GM13977 (cell line): ENCODE results near the gene PHC2.

Source experiments
- DNase-seq: peaks from one replicate; pipeline ENCODE4 v3.0.0; 2012; ENCODE audit warnings: low spot score
- in situ Hi-C: fragments of 300-500 bp; cut with MboI; formaldehyde crosslinking; loops from one replicate; pipeline ENCODE4 v1.12.0; 2022; ENCODE audit warnings: low sequenced_read_pairs, low pct_unique_long_range_greater_than_20kb, mixed read lengths, inconsistent platforms; ENCODE audit not compliant: unreplicated experiment
- TF ChIP-seq, protein P1 (sequence below): IDR thresholded peaks from 2 replicates; pipeline ENCODE4 v1.5.1; 2012; ENCODE audit warnings: mild to moderate bottlenecking, control low read depth; ENCODE audit not compliant: insufficient read depth; ENCODE audit errors: extremely low read depth, missing control alignments

PHC2 gene

DNA sequence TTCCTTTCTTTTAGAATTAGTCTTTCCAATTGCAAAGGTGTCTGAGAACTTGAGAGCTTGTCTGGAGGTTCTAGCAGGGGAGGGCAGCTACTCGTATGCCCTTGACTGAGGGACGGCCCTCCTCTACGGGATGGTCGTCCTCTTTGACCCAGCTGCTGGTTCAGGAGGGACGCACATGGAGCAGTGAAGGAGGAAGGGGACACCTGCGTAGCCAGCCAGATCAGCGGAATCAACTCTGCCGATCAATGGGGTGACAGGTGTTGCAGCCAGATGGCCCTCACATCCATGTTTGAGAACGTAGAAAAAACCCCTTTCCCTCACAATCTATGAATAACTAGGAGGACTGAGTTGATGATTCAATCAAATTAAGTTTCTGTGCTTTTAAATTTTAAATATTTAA, 94.3 kb downstream of the PHC2 start:
- DNase-seq: no peak
- TF ChIP-seq, protein P1, sequence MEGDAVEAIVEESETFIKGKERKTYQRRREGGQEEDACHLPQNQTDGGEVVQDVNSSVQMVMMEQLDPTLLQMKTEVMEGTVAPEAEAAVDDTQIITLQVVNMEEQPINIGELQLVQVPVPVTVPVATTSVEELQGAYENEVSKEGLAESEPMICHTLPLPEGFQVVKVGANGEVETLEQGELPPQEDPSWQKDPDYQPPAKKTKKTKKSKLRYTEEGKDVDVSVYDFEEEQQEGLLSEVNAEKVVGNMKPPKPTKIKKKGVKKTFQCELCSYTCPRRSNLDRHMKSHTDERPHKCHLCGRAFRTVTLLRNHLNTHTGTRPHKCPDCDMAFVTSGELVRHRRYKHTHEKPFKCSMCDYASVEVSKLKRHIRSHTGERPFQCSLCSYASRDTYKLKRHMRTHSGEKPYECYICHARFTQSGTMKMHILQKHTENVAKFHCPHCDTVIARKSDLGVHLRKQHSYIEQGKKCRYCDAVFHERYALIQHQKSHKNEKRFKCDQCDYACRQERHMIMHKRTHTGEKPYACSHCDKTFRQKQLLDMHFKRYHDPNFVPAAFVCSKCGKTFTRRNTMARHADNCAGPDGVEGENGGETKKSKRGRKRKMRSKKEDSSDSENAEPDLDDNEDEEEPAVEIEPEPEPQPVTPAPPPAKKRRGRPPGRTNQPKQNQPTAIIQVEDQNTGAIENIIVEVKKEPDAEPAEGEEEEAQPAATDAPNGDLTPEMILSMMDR: no peak
- in situ Hi-C loops: no loop called here

DNA sequence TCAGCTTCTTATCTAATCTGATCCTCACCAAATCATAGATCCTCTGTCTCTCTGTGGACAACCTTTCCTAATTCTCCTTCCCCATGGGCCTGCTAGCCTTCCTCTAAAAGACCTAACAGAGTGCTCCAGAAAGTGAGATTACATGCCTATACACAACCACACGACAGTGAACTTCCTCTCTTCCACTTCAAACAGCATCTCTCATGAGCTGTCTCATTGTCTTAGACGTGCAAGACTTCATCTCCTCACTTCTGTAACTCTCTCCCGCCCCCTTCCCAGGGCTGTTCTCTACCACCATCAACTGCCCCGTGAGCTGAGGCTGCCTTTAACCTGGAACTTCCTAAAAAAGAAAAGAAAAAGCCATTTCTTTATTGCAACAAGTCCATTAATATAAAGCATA, 95.9 kb downstream of the PHC2 start:
- TF ChIP-seq, protein P1: no peak
- peak; percentile 7 for DNase-seq
- in situ Hi-C loops: no loop called here

DNA sequence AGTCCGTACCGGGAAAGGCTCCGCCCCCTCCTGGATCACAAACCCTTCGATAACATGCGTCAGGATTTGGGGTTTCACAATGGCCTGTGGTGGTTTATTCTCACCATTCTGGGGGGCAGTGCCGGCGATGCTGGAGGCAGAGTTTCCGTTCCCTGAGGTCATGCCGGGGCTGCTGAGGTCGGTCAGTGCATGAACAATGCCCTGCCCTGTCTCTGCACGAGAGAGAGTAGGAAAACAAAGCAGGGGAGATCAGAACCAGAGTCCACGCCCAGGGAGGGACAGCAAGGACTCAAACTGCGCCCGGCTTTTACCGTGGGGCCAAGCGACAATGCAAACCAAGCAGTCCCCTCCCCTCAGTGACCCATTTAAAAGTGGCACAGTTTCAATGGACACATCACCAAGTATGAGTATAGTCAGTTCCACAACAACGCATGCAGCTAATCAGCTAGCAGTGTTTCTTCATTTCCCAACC, 96.8 kb downstream of the PHC2 start:
- TF ChIP-seq, protein P1: no peak
- no peak for DNase-seq
- in situ Hi-C loops: no loop called here

GRCh38 chr1:33332881-33333280, 98.0 kb downstream of the PHC2 start:
- TF ChIP-seq, protein P1: no peak
- no peak for DNase-seq
- in situ Hi-C loops: no loop called here

GRCh38 chr1:33332357-33332789, 98.5 kb downstream of the PHC2 start:
- DNase-seq: no peak
- in situ Hi-C loops: no loop called here
- TF ChIP-seq, protein P1: no peak

GRCh38 chr1:33331444-33332356, 99.2 kb downstream of the PHC2 start:
- in situ Hi-C loops: no loop called here
- TF ChIP-seq, protein P1: no peak
- no peak for DNase-seq
